Measurements from ENCODE around the gene CUL7. TPM values are rescaled to one million over a fixed set of nuclear protein-coding genes. Genes with fewer than 3 reads are reported as not detected.

Gene CUL7
- total RNA-seq, 4 donors from 2014 or later = 20.7 to 39.6 (median 28.6) TPM

GRCh38 chr6:43052842-43053544 is 658 bp downstream of the CUL7 start:
- H3K27ac ChIP-seq = peak overlapping the region; percentile 86 to 91 (median 86)
- H3K9me3 ChIP-seq = no peaks in the 10 kb centered on the region
- TF ChIP-seq, protein P1, sequence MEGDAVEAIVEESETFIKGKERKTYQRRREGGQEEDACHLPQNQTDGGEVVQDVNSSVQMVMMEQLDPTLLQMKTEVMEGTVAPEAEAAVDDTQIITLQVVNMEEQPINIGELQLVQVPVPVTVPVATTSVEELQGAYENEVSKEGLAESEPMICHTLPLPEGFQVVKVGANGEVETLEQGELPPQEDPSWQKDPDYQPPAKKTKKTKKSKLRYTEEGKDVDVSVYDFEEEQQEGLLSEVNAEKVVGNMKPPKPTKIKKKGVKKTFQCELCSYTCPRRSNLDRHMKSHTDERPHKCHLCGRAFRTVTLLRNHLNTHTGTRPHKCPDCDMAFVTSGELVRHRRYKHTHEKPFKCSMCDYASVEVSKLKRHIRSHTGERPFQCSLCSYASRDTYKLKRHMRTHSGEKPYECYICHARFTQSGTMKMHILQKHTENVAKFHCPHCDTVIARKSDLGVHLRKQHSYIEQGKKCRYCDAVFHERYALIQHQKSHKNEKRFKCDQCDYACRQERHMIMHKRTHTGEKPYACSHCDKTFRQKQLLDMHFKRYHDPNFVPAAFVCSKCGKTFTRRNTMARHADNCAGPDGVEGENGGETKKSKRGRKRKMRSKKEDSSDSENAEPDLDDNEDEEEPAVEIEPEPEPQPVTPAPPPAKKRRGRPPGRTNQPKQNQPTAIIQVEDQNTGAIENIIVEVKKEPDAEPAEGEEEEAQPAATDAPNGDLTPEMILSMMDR (IDR thresholded peaks at IDR 0.05) = no peak
- no peak for TF ChIP-seq POLR2A (IDR thresholded peaks at IDR 0.05)
- peaks cover 14 to 20% of the 10 kb centered on the region in 2 donors for H3K4me1 ChIP-seq
- WGBS, 2 donors = 18 to 21% methylated on average over 22 of the region's 22 CpGs
- intact Hi-C loops (cut with DNase I) = loop anchor here (5.0 kb wide), 1 partner anchor 36 kb away; no protein-coding TSS in a partner anchor
- peaks cover 25 to 26% of the 10 kb centered on the region in 2 donors for H3K36me3 ChIP-seq
- peak; percentile 41 to 47 for DNase-seq
- H3K4me3 ChIP-seq (replicated peaks in 1 of 3) = peak overlapping the region; percentile 5 to 61 (median 61)
- no peaks in the 10 kb centered on the region for H3K27me3 ChIP-seq

- Histone ChIP-seq H3K9me3 (no peaks in the 10 kb centered on the region), H3K36me3 (peaks cover 27 to 32% of the 10 kb centered on the region in 2 donors), H3K4me1 (peaks cover 14 to 16% of the 10 kb centered on the region in 2 donors), H3K27ac (peak overlapping the region in 2 of 3 donors; percentile 86), H3K27me3 (no peaks in the 10 kb centered on the region), H3K4me3 (replicated peaks in 1 of 3) (no peak overlapping the region)
- no peak for DNase-seq
- WGBS, 2 donors = 90 to 93% methylated on average over 17 to 18 of the region's 19 CpGs
- no peak for TF ChIP-seq POLR2A (IDR thresholded peaks at IDR 0.05)
- intact Hi-C loops (cut with DNase I) = loop anchor here (5.0 kb wide), 1 partner anchor 35 kb away; no protein-coding TSS in a partner anchor
Observed at GRCh38 chr6:43052225-43052841, 1.3 kb downstream of the CUL7 start.

DNA sequence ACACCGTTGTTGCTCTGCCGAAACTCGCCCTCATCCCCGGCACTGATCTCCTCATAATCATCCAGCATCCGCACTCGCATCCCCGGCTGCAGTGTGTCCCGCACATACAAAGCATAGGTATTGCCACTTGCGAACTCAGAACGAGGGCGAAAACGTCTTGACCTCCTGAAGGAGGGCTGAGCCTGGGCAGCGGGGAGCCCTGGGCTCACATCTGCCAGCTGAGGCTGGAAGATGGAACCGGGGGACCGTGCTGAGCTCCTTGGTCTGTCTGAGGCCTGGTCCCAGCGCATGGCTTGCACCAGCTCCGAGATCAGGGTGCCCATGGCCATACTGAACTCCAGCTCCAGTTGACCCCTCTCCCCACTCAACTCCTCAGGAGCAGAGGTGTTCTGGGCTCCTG is 2.7 kb downstream of the CUL7 start:
- intact Hi-C loops (cut with DNase I) = loop anchor here (5.0 kb wide), 1 partner anchor 34 kb away; no protein-coding TSS in a partner anchor
- H3K27me3 ChIP-seq = no peaks in the 10 kb centered on the region
- H3K4me3 ChIP-seq (replicated peaks in 1 of 3) = no peak overlapping the region
- peaks cover 14 to 16% of the 10 kb centered on the region in 2 donors for H3K4me1 ChIP-seq
- 92 to 94% methylated on average over 12 to 17 of the region's 17 CpGs for WGBS, 2 donors
- TF ChIP-seq, protein P1 (IDR thresholded peaks at IDR 0.05) = no peak
- TF ChIP-seq POLR2A (IDR thresholded peaks at IDR 0.05) = no peak
- peaks cover 27 to 28% of the 10 kb centered on the region in 2 donors for H3K36me3 ChIP-seq
- H3K9me3 ChIP-seq = no peaks in the 10 kb centered on the region
- DNase-seq = no peak
- H3K27ac ChIP-seq = no peak overlapping the region

DNA sequence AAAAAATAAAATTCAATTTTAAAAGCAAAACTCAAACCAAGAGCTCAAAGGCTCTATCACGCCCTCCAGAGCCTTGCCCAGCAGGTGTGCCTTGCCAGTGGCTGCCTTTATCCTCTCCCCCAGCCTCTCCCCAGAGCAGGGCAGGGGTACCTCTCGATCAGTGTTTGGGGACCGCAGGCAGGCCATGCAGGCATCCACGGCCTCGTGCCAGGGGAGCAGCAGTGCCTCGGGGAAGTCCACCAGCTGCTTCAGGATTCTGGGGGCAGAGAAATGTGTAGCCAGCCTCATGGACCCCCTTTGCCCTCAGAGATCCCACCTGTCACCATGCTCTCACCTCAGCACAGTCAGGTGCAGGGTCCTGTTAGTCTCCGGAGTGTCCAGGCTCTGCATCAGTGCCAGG is 5.7 kb downstream of the CUL7 start:
- H3K36me3 ChIP-seq = peaks cover 40 to 41% of the 10 kb centered on the region in 2 donors
- intact Hi-C loops (cut with DNase I) = no loop called here

DNA sequence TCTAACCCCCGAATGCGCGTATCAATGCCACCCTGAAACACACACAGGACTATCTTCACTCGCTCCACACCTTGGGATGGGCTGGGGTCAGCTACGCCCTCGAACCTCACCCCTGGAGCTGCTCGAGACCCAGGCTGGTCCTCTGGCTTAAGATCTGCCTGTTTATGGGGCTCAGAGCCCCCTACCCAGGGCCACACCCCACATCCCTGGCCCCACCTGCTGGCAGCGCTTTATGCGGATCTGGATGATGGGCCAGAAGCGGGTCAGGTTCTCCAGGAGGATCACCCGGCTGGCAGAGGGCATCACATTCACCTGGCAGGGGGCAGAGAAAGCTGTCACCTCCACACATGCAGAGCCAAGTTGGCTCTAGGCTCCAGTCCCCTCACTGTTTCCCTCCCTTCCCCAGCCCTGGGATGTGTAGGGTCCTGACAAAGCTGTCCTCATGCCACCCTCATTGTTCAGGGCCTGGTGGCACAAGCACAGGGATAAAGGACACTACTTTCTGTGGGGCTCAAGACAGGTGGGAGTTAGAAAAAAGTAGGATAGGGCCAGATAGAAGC is 8.2 kb downstream of the CUL7 start:
- TF ChIP-seq, protein P1 (IDR thresholded peaks at IDR 0.05) = no peak
- no peak for TF ChIP-seq POLR2A (IDR thresholded peaks at IDR 0.05)
- WGBS, 2 donors = 87 to 96% methylated on average over 6 to 9 of the region's 11 CpGs
- intact Hi-C loops (cut with DNase I) = no loop called here
- H3K36me3 ChIP-seq = peaks cover 48 to 52% of the 10 kb centered on the region in 2 donors
- no peaks in the 10 kb centered on the region for H3K27me3 ChIP-seq
- no peaks in the 10 kb centered on the region for H3K9me3 ChIP-seq
- H3K27ac ChIP-seq = no peak overlapping the region
- H3K4me3 ChIP-seq (replicated peaks in 1 of 3) = no peak overlapping the region
- H3K4me1 ChIP-seq = no peaks in the 10 kb centered on the region
- no peak for DNase-seq

More for the DNA sequence above, 5.7 kb downstream of the CUL7 start:
- Histone ChIP-seq H3K27ac (no peak overlapping the region), H3K9me3 (no peaks in the 10 kb centered on the region), H3K4me1 (peaks cover 7% of the 10 kb centered on the region in 2 donors), H3K4me3 (replicated peaks in 1 of 3) (no peak overlapping the region), H3K27me3 (no peaks in the 10 kb centered on the region)
- DNase-seq = no peak
- 89 to 91% methylated on average over 4 to 5 of the region's 7 CpGs for WGBS, 2 donors
- TF ChIP-seq, protein P1 (IDR thresholded peaks at IDR 0.05) = no peak
- no peak for TF ChIP-seq POLR2A (IDR thresholded peaks at IDR 0.05)

All from thyroid gland (tissue), 4 donors.